Liver (tissue), 9 donors: Measurements from ENCODE around the gene PALLD. TPM values are rescaled to one million over a fixed set of nuclear protein-coding genes. Genes with fewer than 3 reads are reported as not detected.

Experiments
- DNase-seq: peaks from one replicate; pipeline ENCODE4 v3.0.0-alpha.2; 2017; ENCODE audit warnings: low spot score
- H3K27ac ChIP-seq, 2 donors: one replicate each; pipeline ENCODE4 v1.7.0; 2013; ENCODE audit warnings: inconsistent platforms in 2 of 2, low read length in 2 of 2, control low read depth in 1 of 2, low read depth in 1 of 2, mild to moderate bottlenecking in 1 of 2
- H3K27me3 ChIP-seq, 4 donors: one replicate each; pipeline versions ENCODE4 v1.6.1 to v1.7.0; 2013; ENCODE audit warnings: low read length in 3 of 4, inconsistent platforms in 1 of 4, mild to moderate bottlenecking in 1 of 4, moderate library complexity in 1 of 4; ENCODE audit not compliant: control insufficient read depth in 4 of 4, insufficient read depth in 4 of 4
- H3K36me3 ChIP-seq, 4 donors: one replicate each; pipeline versions ENCODE4 v1.6.1 to v1.7.0; 2013; ENCODE audit warnings: low read length in 3 of 4, mild to moderate bottlenecking in 3 of 4, low read depth in 1 of 4, moderate library complexity in 1 of 4; ENCODE audit not compliant: control insufficient read depth in 4 of 4, insufficient read depth in 3 of 4
- H3K4me1 ChIP-seq, 4 donors: one replicate each; pipeline versions ENCODE4 v1.6.1 to v1.7.0; 2013; ENCODE audit warnings: low read length in 3 of 4, mild to moderate bottlenecking in 3 of 4, moderate library complexity in 1 of 4; ENCODE audit not compliant: control insufficient read depth in 4 of 4, insufficient read depth in 4 of 4
- H3K4me3 ChIP-seq, 3 donors: one replicate each; pipeline versions ENCODE4 v1.6.1 to v1.7.0; 2013; ENCODE audit warnings: low read length in 3 of 3, control low read depth in 1 of 3, low read depth in 1 of 3, mild to moderate bottlenecking in 1 of 3
- H3K9ac ChIP-seq, 2 donors: one replicate each; pipeline ENCODE4 v1.7.0; 2013; ENCODE audit warnings: low read length in 2 of 2, mild to moderate bottlenecking in 2 of 2, moderate library complexity in 2 of 2, control low read depth in 1 of 2, low read depth in 1 of 2
- H3K9me3 ChIP-seq, 4 donors: one replicate each; pipeline versions ENCODE4 v1.6.1 to v1.7.0; 2013; ENCODE audit warnings: low read length in 3 of 4; ENCODE audit not compliant: control insufficient read depth in 4 of 4
- ATF3 ChIP-seq: IDR thresholded peaks from 2 replicates; pipeline ENCODE4 v1.6.1; 2016; ENCODE audit warnings: antibody characterized with exemption
- CTCF ChIP-seq: fragments of 150-350 bp; IDR thresholded peaks from 2 replicates; pipeline ENCODE4 v1.5.1; 2017; ENCODE audit warnings: improper control_type of control experiment, low read depth, low read length; ENCODE audit not compliant: missing input control
- EGR1 ChIP-seq, 2 donors: IDR thresholded peaks; 2 replicates each; pipeline ENCODE4 v1.6.1; 2016 to 2018; ENCODE audit warnings: antibody characterized with exemption in 2 of 2, low read depth in 2 of 2
- FOXA1 ChIP-seq: IDR thresholded peaks from 2 replicates; pipeline ENCODE4 v1.6.1; 2016; ENCODE audit warnings: antibody characterized with exemption
- FOXA2 ChIP-seq: IDR thresholded peaks from 2 replicates; pipeline ENCODE4 v1.6.1; 2016; ENCODE audit warnings: antibody characterized with exemption
- GABPA ChIP-seq, 2 donors: IDR thresholded peaks in 1 of 2; conservative IDR thresholded peaks in 1 of 2; 2 replicates each; pipeline ENCODE4 v1.6.1; 2016; ENCODE audit warnings: antibody characterized with exemption in 2 of 2, mild to moderate bottlenecking in 1 of 2, moderate library complexity in 1 of 2
- HNF4A ChIP-seq, 2 donors: conservative IDR thresholded peaks; 2 replicates each; pipeline ENCODE4 v1.6.1; 2016; ENCODE audit warnings: antibody characterized with exemption in 2 of 2, mild to moderate bottlenecking in 2 of 2
- HNF4G ChIP-seq: IDR thresholded peaks from 2 replicates; pipeline ENCODE4 v1.6.1; 2016; ENCODE audit warnings: antibody characterized with exemption
- JUND ChIP-seq, 2 donors: IDR thresholded peaks; 2 replicates each; pipeline ENCODE4 v1.6.1; 2016; ENCODE audit warnings: antibody characterized with exemption in 2 of 2
- MAX ChIP-seq: IDR thresholded peaks from 2 replicates; pipeline ENCODE4 v1.6.1; 2016; ENCODE audit warnings: antibody characterized with exemption
- NR2F2 ChIP-seq: IDR thresholded peaks from 2 replicates; pipeline ENCODE4 v1.6.1; 2016; ENCODE audit warnings: antibody characterized with exemption
- RAD21 ChIP-seq, 2 donors: IDR thresholded peaks; 2 replicates each; pipeline ENCODE4 v1.6.1; 2016; ENCODE audit warnings: antibody characterized with exemption in 2 of 2, mild to moderate bottlenecking in 2 of 2
- REST ChIP-seq: IDR thresholded peaks from 2 replicates; pipeline ENCODE4 v1.6.1; 2016; ENCODE audit warnings: antibody characterized with exemption, mild to moderate bottlenecking
- RXRA ChIP-seq, 2 donors: IDR thresholded peaks; 2 replicates each; pipeline ENCODE4 v1.6.1; 2017 to 2018; ENCODE audit warnings: antibody characterized with exemption in 2 of 2, mild to moderate bottlenecking in 1 of 2
- SP1 ChIP-seq: IDR thresholded peaks from 2 replicates; pipeline ENCODE4 v1.6.1; 2018; ENCODE audit warnings: antibody characterized with exemption, mild to moderate bottlenecking
- TAF1 ChIP-seq: conservative IDR thresholded peaks from 2 replicates; pipeline ENCODE4 v1.6.1; 2016; ENCODE audit warnings: antibody characterized with exemption, mild to moderate bottlenecking
- YY1 ChIP-seq: IDR thresholded peaks from 2 replicates; pipeline ENCODE4 v1.6.1; 2016; ENCODE audit warnings: antibody characterized with exemption, mild to moderate bottlenecking
- WGBS: extraction: QIAGEN DNeasy Blood & Tissue Kit; methylation state at CpG from one replicate; pipeline ENCODE4 v1.1.7; 2013; 5-methylcytosine and 5-hydroxymethylcytosine counted together
- polyA plus RNA-seq, 2 donors: library from polyadenylated mRNA; stranded (reverse) in 1 of 2; unstranded in 1 of 2; fragments of 200-250 nt in 1 of 2; fragments of >200 nt in 1 of 2; fragmentation: Nextera tagmentation in 1 of 2; extraction: Ambion mirVana in 1 of 2; gene quantifications; one replicate each; pipeline versions ENCODE4 v1.2.1 to v1.2.3, GENCODE V29; 2013 to 2015
- total RNA-seq, 2 donors: library from RNA; depleted of rRNA; stranded (reverse); fragments of >200 nt; gene quantifications; one replicate each; pipeline ENCODE4 v1.2.3, GENCODE V29; 2014
- donor health status: healthy.
- donor health status: healthy.
- donor health status: healthy.
- donor health status: healthy.
- donor health status: healthy.

The PALLD gene
- total and polyA plus RNA-seq, 4 donors = 9.0 to 26.3 (median 14.7) TPM

GRCh38 chr4:168841672-168842019, 344.8 kb downstream of the PALLD start:
- DNase-seq = no peak
- Histone ChIP-seq H3K4me3 (no peak overlapping the region), H3K9me3 (no peaks in the 10 kb centered on the region), H3K27ac (no peak overlapping the region), H3K9ac (no peak overlapping the region), H3K36me3 (no peaks in the 10 kb centered on the region), H3K27me3 (no peaks in the 10 kb centered on the region), H3K4me1 (peaks cover 2 to 26% (median 11%) of the 10 kb centered on the region in 4 donors)
- TF ChIP-seq FOXA2 = no peak
- TF ChIP-seq RAD21 (IDR thresholded peaks at IDR 0.05) = no peak
- no peak for TF ChIP-seq ATF3
- no peak for TF ChIP-seq HNF4A (conservative IDR thresholded peaks at IDR 0.05)
- TF ChIP-seq RXRA (IDR thresholded peaks at IDR 0.05) = no peak
- no peak for TF ChIP-seq MAX
- no peak for TF ChIP-seq JUND (IDR thresholded peaks at IDR 0.05)
- no peak for TF ChIP-seq GABPA (IDR thresholded peaks at IDR 0.05 in 1 of 2, conservative IDR thresholded peaks at IDR 0.05 in 1 of 2)
- TF ChIP-seq FOXA1 = no peak
- TF ChIP-seq NR2F2 = no peak
- no peak for TF ChIP-seq CTCF
- no peak for TF ChIP-seq SP1

GRCh38 chr4:168842186-168842585, 345.3 kb downstream of the PALLD start:
- Histone ChIP-seq H3K4me3 (no peak overlapping the region), H3K27me3 (no peaks in the 10 kb centered on the region), H3K9me3 (no peaks in the 10 kb centered on the region), H3K36me3 (no peaks in the 10 kb centered on the region), H3K9ac (no peak overlapping the region), H3K27ac (no peak overlapping the region), H3K4me1 (peaks cover 2 to 26% (median 11%) of the 10 kb centered on the region in 4 donors)
- no peak for DNase-seq
- TF ChIP-seq RXRA (IDR thresholded peaks at IDR 0.05) = no peak
- TF ChIP-seq FOXA2 = no peak
- no peak for TF ChIP-seq RAD21 (IDR thresholded peaks at IDR 0.05)
- TF ChIP-seq JUND (IDR thresholded peaks at IDR 0.05) = no peak
- TF ChIP-seq REST = no peak
- TF ChIP-seq HNF4G = no peak
- TF ChIP-seq SP1 = no peak
- TF ChIP-seq MAX = no peak
- no peak for TF ChIP-seq NR2F2
- TF ChIP-seq TAF1 = no peak
- no peak for TF ChIP-seq HNF4A (conservative IDR thresholded peaks at IDR 0.05)
- no peak for TF ChIP-seq EGR1 (IDR thresholded peaks at IDR 0.05; ENCODE audit: low read depth in 2 of 2)
- no peak for TF ChIP-seq ATF3
- TF ChIP-seq GABPA (IDR thresholded peaks at IDR 0.05 in 1 of 2, conservative IDR thresholded peaks at IDR 0.05 in 1 of 2) = no peak
- no peak for TF ChIP-seq YY1
- 89% methylated on average over 1 of the region's 1 CpG for WGBS
